ENCODE data around the gene FMR1NB.

Gene FMR1NB, protein sequence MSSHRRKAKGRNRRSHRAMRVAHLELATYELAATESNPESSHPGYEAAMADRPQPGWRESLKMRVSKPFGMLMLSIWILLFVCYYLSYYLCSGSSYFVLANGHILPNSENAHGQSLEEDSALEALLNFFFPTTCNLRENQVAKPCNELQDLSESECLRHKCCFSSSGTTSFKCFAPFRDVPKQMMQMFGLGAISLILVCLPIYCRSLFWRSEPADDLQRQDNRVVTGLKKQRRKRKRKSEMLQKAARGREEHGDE

DNA sequence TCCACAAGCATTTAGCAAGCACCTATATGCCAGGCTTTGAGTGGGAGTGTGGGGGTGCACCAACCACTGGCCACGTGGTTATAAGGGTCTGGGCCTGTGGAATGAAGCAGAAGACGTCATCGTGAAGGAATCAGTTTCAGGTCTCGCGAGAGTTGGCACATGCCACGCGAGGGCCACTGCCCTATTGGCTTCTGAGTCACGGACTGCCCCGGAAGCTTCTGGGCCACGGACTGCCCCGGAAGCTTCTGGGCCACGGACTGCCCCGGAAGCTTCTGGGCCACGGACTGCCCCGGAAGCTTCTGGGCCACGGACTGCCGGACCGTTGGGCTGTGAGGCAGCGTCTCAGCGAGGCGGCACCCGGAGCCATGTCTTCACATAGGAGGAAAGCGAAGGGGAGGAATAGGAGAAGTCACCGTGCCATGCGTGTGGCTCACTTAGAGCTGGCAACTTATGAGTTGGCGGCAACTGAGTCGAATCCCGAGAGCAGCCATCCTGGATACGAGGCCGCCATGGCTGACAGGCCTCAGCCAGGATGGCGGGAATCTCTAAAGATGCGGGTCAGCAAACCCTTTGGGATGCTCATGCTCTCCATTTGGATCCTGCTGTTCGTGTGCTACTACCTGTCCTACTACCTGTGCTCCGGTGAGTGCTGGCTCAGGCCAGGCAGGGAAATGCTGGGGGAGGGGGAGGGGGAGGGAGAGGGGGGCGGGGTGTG, at the start of gene FMR1NB:
TSS of gene FMR1NB (plus strand) at position 300 of the 715 bp plus-strand sequence. CDS start at position 366, 66 bp downstream.
- DNase-seq: no peak

- no peak for DNase-seq
Observed at GRCh38 chrX:147933815-147934214, 47.3 kb upstream of the FMR1NB start.

- DNase-seq: no peak
Observed at GRCh38 chrX:147935156-147935758, 45.9 kb upstream of the FMR1NB start.

DNA sequence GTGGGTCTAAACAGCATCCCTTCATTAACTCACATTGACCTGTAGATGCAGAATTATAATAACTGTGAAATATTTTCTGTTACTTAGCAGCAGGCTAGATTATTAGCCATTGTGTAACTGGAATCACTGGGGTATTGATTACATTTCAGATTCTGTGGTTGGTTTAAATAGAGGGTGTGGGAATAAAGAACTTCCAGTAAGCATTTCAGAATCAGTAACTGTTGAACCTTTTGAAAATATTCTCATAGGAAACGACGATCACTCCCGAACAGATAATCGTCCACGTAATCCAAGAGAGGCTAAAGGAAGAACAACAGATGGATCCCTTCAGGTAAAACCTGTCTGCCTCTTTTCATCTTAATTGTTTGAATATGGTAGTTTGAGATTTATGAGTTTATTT, 35.9 kb upstream of the FMR1NB start:
- no peak for DNase-seq

DNA sequence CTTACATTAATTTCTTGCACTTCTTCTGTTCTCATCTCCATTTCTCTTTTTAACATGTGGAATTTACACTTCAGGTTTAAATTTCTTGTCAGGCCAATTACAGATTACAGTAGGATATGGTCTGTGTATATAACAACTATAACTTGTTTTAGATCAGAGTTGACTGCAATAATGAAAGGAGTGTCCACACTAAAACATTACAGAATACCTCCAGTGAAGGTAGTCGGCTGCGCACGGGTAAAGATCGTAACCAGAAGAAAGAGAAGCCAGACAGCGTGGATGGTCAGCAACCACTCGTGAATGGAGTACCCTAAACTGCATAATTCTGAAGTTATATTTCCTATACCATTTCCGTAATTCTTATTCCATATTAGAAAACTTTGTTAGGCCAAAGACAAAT, 32.6 kb upstream of the FMR1NB start:
- DNase-seq: no peak

- DNase-seq: no peak
Observed at GRCh38 chrX:147950352-147950751, 30.8 kb upstream of the FMR1NB start.

DNA sequence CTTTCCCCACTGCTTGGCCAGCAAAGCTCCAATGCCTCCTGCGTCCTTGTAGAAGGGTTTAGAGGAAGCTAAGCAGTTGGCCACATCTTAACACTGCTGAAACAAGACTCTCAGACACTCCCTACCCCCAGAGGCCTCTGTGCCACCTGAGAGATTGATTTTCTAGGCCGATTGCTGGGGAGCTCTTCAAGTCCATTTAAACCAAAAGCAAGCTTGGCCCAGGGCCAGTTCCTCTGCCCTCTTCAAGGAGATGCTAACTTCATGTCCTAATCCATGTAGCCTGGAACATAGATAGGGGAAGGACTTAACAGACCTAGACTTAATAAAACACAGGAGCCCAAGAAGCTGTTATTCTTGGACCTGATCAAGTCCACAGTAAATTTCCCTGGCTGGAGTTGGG, 27.2 kb upstream of the FMR1NB start:
- no peak for DNase-seq

GRCh38 chrX:147957291-147957690, 23.8 kb upstream of the FMR1NB start:
- DNase-seq: no peak

DNA sequence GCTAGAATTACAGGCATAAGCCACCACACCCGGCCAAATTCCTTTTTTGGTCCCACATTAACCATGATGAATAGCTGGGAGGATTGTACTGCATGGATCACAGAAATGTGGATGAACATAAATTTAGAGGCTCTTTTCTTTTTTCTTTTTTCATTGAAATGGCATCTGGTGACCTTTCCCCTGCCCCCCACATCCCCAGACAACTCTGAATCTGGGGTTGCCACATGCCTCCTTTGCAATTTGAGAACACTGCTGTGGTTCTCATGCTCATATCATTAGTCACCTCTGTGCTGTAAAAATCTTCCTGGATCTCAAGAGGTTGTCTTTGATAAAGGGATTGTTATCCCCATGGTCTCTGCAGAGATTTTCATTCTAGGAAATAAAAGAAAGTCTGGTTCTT, 22.8 kb upstream of the FMR1NB start:
- DNase-seq: no peak

- DNase-seq: no peak
Observed at GRCh38 chrX:147960722-147961121, 20.4 kb upstream of the FMR1NB start.

GRCh38 chrX:147962476-147962875, 18.7 kb upstream of the FMR1NB start:
- DNase-seq: no peak

GRCh38 chrX:147978931-147979330, 2.2 kb upstream of the FMR1NB start:
- DNase-seq: no peak

GRCh38 chrX:148020329-148020728, 39.2 kb downstream of the FMR1NB start:
- no peak for DNase-seq

DNA sequence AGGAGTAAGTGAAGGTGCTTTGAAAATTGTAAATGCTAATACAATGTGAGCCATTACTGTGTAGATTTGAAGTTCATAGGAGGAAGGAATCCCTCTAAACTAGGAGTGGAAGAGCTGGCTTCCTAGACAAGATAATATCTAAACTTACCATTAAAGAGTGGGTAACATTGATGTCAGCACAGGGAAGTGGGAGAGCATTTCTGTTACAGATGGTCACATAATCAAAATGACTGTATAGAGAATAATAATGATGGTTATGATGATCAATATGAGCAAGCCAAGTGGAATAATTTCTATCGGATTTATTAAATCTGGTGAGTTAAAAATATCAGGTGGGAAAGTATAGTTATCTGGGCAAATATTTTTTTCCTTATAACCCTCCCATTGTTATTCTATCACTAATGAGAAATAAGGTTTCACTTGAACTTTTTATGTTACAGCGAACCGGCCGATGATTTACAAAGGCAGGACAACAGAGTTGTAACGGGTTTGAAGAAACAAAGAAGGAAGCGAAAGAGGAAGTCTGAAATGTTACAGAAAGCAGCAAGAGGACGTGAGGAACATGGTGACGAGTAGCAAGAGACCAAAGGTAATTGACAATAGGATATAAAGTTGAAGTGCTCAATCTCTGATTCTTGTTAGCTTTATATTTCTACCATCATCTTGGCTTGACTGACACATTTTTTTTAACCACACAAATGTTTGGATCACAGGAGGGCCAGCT, 43.5 kb downstream of the FMR1NB start:
- no peak for DNase-seq

- no peak for DNase-seq
Observed at GRCh38 chrX:148035380-148035779, 54.2 kb downstream of the FMR1NB start.

DNA sequence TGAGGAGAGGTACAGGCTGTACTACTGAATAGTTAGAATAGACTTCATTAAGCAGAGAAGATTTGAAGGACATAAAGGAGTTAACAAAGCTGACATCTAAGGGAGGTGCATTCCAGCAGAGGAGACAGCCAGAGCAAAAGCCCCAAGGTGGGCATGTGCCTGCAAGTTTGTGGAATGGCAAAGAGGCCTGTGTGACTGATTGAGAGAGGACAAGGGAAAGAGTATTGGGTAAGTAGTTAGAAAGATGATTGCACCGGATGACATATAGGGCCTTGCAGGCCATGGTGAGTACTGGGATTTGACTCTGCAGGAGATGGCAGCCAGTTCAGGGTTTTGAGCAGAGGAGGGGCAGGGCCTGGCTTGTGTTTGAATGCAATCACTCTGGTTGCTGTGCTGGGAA, 55.9 kb downstream of the FMR1NB start:
- no peak for DNase-seq

- no peak for DNase-seq
Observed at GRCh38 chrX:148043271-148043855, 62.2 kb downstream of the FMR1NB start.

GRCh38 chrX:148047200-148047599, 66.1 kb downstream of the FMR1NB start:
- DNase-seq: no peak

DNA sequence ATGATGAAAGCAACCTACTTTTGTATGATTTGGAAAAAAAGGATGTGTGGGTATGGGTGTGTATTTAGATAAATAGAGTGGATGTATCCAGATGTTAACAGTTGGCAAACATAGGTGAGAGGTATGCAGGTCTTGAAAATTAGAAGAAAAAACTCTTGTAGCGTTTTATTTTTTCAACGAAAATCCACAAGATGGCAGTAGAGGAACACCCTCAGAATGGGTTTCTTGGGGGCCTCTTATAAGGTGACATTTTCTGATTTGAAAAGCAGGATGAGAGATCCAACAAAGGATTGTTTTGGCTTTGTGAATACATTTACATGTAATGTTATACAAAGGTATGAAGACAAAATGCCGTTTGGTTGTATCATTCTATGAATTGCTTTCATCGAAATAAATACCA, 68.3 kb downstream of the FMR1NB start:
- no peak for DNase-seq

DNA sequence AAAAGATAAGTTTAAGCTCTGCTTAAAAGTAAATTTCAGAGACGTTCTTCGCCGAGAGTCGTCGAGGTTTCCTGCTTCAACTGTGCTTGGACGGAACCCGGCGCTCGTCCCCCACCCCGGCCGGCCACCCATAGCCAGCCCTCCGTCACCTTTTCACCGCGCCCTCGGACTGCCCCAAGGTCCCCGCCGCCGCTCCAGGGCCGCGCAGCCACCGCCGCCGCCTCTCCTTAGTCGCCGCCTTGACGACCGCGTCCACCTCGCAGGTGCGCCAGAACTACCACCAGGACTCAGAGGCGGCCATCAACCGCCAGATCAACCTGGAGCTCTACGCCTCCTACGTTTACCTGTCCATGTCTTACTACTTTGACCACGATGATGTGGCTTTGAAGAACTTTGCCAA, 70.8 kb downstream of the FMR1NB start:
- no peak for DNase-seq

- DNase-seq: no peak
Observed at GRCh38 chrX:148067285-148067684, 86.1 kb downstream of the FMR1NB start.

DNA sequence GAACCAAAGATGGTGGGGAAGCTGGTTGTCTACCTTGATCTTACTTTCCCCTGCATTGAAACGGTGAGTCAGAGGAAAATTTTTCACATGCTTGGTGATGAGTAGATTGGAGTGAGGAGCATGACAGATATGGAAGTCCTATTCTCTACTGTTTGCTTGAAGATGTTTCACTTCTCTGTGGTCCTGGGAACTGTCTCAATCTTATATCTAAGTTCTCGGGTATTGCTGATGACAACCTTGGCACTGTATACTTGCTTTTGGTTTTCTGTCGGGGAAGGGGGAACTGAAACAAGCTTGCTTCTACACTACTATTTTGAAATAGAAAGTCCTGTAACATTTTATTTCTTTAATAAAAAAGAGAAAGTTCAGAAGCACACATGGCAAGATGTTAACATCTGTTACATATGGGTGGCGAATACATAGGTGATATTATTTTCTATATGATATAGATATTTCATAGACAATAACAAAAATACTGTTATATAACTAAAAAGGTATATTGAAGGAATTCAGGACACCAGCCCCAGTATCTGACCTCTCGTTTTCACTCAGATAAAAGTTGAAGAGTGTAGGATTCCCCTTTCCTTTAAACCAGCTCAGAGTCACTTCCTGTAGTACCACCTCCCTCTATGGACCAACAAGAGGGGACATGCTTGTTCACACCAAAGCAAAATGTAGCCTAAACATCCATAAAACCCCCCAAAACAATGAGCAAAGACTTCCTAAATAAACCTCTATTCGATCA, 88.8 kb downstream of the FMR1NB start:
- DNase-seq: no peak

DNA sequence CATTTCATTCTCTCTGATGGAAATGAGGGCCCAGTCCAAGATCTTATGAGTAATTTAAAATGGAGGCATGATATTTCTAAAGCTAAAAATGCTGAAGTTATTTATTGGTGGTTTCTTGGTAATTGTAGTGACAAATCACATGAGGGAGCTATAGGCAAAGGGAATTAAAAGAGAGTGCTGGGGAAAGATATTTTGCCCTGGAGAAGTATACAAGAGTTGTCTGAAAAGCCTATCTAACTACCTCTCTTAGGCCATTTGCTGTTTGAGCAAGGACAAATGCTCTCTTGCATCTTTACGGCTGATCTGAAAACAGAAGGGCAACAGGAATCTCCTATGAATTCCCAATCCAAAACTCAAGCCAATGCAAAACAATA, 89.4 kb downstream of the FMR1NB start:
- DNase-seq: no peak
